HG02885 (cell line): ENCODE data around the gene RNF213.
"Not testable (repeated sequence)": the region's sequence is repeated elsewhere in the genome, so short reads cannot be mapped to it uniquely, and the experiment has no call there.

Experiments
- ATAC-seq: cut with Tn5 transposase; IDR thresholded peaks from one replicate; pipeline ENCODE4 v1.9.1; 2021; ENCODE audit warnings: mild to moderate bottlenecking; ENCODE audit not compliant: unreplicated experiment, poor library complexity

Gene RNF213

GRCh38 chr17:80315517-80316182 lies 55.0 kb downstream of the RNF213 start:
- no peak for ATAC-seq

GRCh38 chr17:80316431-80316830 lies 55.8 kb downstream of the RNF213 start:
- ATAC-seq, result no peak

GRCh38 chr17:80316927-80317705 lies 56.5 kb downstream of the RNF213 start:
- no peak for ATAC-seq

GRCh38 chr17:80317706-80317980 lies 57.0 kb downstream of the RNF213 start:
- no peak for ATAC-seq

GRCh38 chr17:80318166-80318565 lies 57.5 kb downstream of the RNF213 start:
- ATAC-seq, result no peak

GRCh38 chr17:80319262-80319998 lies 58.8 kb downstream of the RNF213 start:
- no peak for ATAC-seq

- no peak for ATAC-seq
Observed at GRCh38 chr17:80319999-80320344, 59.3 kb downstream of the RNF213 start.

DNA sequence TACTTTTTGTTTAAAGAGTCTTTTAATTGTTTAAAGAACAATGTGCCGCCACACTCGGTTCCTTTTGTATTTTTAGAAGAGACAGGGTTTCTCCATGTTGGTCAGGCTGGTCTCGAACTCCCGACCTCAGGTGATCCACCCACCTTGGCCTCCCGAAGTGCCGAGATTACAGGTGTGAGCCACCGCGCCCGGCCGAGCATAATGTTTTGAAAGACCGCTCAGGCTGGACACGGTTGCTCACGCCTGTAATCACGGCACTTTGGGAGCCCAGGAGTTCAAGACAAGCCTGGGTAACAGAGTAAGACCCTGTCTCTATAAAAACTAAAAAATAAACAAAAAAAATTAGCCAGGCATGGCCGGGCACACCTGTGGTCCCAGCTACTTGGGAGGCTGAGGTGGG lies 59.8 kb downstream of the RNF213 start:
- no peak for ATAC-seq

- ATAC-seq, result no peak
Observed at GRCh38 chr17:80322864-80323263, 62.2 kb downstream of the RNF213 start.

DNA sequence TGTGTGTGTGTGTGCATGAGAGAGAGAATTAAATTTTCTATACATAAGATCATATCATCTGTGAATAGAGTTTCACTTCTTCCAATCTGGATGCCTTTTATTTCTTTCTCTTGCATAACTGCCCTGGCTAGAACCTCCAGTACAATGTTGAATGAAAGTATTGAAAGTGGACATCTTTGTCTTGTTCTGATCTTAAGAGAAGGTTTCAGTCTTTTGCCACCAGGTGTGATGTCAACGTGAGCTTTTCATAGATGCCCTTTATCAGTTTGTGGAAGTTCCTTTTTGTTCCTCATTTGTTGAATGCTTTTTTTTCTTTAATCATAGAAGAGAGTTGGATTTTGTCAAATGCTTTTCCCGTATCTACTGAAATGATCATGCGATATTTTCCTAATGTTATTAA lies 63.3 kb downstream of the RNF213 start:
- no peak for ATAC-seq

DNA sequence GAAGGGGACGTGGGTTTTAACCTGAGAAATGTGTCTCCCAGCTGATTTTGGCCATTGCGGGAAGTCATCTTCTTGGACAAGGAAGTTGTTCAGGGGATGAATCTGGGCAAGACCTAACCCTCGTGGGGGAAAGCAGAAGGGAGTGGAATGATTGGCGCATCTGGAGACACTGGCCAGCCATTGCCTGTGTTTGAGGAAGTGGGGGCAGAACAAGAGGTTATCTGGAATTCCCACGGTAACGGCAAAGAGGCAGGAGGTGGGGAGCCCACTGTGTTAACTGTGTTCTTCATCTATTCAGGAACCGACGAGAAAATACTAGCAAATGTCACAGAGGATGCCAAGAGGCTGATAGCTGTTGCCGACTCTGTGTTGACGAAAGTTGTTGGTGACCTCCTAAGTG lies 66.9 kb downstream of the RNF213 start:
- ATAC-seq, result no peak

- no peak for ATAC-seq
Observed at GRCh38 chr17:80328634-80329380, 68.2 kb downstream of the RNF213 start.

GRCh38 chr17:80329421-80329820 lies 68.8 kb downstream of the RNF213 start:
- not testable (repeated sequence) for ATAC-seq

DNA sequence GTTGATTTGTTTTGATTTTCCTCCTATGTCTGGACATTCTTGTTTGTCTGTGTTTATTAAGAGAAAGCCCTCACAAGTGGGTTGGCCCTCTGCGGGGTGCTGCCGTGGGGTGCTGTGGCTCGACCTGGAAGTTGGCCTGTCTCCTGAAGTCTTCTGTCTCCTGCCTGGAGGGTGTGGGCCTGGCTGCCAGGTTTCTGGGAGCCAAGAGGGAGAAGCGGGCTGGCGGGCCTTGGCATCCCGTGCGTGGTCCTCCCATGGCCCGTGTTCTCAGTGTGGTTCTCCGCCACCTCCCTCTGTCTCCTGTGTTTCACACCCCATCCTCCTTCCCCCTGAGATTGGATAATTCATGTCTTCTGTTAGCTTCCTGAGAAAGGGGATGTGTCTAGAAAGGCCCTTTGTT lies 69.6 kb downstream of the RNF213 start:
- ATAC-seq, result no peak

DNA sequence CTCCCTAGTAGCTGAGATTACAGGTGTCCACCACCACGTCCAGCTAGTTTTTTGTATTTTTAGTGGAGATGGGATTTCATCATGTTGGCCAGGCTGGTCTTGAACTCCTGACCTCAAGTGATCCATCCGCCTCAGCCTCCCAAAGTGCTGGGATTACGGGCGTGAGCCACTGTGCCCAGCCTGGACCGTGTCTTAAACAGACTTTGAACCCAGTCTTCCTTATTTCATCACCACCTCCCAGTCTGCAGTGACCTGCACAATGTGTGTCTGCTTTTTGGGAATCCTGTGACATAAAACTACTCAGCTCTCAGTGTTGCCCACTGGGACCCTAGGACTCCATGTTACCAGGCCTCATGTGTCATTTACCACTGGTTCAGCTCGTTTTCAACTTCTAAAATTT lies 70.3 kb downstream of the RNF213 start:
- not testable (repeated sequence) for ATAC-seq

DNA sequence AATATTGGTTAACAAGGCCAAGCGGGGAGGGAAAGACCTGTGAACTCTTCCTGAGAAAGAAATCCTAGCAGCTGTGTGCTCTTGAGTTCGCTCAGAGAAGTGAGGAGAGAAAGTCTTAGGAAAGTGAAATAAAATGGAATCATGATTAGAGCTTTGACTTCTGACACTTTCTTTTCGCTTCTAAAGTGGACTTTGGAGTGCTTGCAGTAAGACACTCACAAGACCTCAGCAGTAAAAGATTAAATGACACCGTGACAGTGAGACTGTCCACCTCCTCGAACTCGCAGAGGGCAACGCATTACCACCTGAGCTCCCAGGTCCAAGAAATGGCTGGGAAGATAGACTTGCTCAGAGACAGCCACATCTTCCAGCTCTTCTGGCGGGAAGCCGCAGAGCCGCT lies 71.2 kb downstream of the RNF213 start:
- no peak for ATAC-seq

DNA sequence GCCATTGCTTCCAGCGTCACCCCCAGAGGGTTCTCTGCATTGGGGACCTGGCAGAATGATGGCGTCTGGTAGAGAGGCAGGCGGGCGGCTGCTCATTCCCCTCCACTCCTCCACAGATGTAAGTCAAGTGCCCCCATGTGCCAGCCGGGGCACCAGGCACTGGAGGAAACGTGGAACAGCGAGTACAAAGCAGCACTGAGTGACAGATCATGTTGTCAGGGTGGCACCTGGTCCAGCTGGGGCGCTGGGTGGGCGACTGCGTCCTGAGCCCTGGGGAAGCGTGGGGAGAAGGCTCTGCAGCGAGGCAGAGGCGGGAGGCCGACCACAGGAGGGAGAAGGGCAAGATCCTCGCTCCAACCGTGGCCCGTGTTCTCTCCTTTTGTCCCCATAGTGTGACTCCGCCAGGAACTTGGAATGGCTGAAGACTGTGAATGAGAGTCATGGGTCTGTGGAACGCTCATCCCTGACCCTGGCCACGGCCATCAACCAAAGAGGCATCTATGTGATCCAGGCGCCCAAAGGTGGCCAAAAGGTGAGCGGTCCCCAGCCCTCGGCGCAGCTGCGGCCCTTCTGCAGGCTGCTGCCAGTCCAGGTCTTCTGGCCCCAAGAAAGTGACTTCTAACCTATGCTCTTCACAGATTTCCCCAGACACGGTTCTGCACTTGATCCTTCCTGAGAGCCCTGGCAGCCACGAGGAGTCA lies 76.7 kb downstream of the RNF213 start:
- ATAC-seq, result no peak

- ATAC-seq, result no peak
Observed at GRCh38 chr17:80339118-80339517, 78.5 kb downstream of the RNF213 start.

DNA sequence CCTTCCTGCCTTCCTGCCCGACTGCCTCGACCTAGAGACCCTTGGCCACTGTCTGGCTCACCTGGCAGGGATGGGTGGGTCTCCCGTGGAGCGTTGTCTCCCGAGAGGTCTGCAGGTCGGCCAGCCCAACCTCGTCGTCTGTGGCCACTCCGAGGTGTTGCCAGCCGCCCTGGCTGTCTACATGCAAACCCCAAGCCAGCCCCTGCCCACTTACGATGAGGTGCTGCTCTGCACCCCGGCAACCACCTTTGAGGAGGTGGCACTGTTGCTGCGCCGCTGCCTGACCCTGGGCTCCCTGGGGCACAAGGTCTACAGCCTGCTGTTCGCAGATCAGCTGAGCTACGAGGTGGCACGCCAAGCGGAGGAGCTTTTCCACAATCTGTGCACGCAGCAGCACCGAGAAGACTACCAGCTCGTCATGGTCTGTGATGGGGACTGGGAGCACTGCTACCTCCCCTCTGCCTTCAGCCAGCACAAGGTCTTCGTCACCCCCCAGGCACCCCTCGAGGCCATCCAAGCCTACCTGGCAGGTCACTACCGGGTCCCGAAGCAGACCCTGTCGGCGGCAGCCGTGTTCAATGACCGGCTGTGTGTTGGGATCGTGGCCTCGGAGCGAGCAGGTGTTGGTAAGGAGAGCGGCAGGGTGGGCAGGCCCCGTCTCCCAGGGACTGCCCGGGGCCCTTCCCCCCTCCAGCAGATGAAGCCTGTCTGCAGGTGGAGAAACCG lies 79.2 kb downstream of the RNF213 start:
- no peak for ATAC-seq

DNA sequence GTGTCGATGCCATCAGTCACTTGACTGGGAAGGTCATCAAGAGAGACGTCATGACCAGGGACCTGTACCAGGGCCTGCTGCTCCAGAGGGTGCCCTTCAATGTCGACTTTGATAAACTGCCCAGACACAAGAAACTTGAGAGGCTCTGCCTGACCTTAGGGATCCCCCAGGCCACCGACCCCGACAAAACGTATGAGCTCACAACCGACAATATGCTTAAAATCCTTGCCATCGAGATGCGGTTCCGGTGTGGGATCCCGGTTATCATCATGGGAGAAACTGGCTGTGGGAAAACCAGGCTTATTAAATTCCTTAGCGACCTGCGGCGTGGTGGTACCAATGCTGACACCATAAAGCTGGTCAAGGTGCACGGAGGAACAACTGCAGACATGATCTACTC lies 84.7 kb downstream of the RNF213 start:
- no peak for ATAC-seq
